Stimulated activated CD8-positive, alpha-beta memory T cell treated with anti-CD3 and anti-CD28 coated beads, Interleukin-7, amount 100 ng/mL, for 48 hours (primary cell): ENCODE measurements around the gene CUEDC2.

Experiments
- DNase-seq, 2 donors: peaks; one replicate each; pipeline ENCODE4 v3.0.0-alpha.2; 2020; ENCODE audit warnings: low read depth in 1 of 2; ENCODE audit errors: extremely low read depth in 1 of 2

Gene CUEDC2

GRCh38 chr10:102411341-102412255, 20.8 kb downstream of the CUEDC2 start:
- DNase-seq = no peak

- DNase-seq = no peak
Observed at GRCh38 chr10:102410429-102411073, 21.8 kb downstream of the CUEDC2 start.

- no peak for DNase-seq
Observed at GRCh38 chr10:102409604-102410428, 22.6 kb downstream of the CUEDC2 start.

GRCh38 chr10:102408728-102409603, 23.4 kb downstream of the CUEDC2 start:
- peak; percentile 57 to 74 for DNase-seq

GRCh38 chr10:102408131-102408727, 24.1 kb downstream of the CUEDC2 start:
- DNase-seq = no peak

- DNase-seq = no peak
Observed at GRCh38 chr10:102407425-102408130, 24.8 kb downstream of the CUEDC2 start.

GRCh38 chr10:102406815-102407214, 25.6 kb downstream of the CUEDC2 start:
- DNase-seq = no peak

GRCh38 chr10:102405632-102406031, 26.7 kb downstream of the CUEDC2 start:
- no peak for DNase-seq

GRCh38 chr10:102405108-102405571, 27.2 kb downstream of the CUEDC2 start:
- no peak for DNase-seq

- DNase-seq = no peak
Observed at GRCh38 chr10:102404361-102405107, 27.8 kb downstream of the CUEDC2 start.

GRCh38 chr10:102403115-102403514, 29.3 kb downstream of the CUEDC2 start:
- DNase-seq = no peak

- no peak for DNase-seq
Observed at GRCh38 chr10:102402512-102402896, 29.9 kb downstream of the CUEDC2 start.

GRCh38 chr10:102401735-102402511, 30.5 kb downstream of the CUEDC2 start:
- DNase-seq = no peak

- no peak for DNase-seq
Observed at GRCh38 chr10:102401342-102401654, 31.1 kb downstream of the CUEDC2 start.

- DNase-seq = no peak
Observed at GRCh38 chr10:102400598-102401341, 31.6 kb downstream of the CUEDC2 start.

- DNase-seq = no peak
Observed at GRCh38 chr10:102400076-102400475, 32.3 kb downstream of the CUEDC2 start.
